Neural cell (in vitro differentiated cells): ENCODE measurements around the gene TMEM123. TPM values are rescaled to one million over a fixed set of nuclear protein-coding genes. Genes with fewer than 3 reads are reported as not detected.

Source experiments
- H2AFZ ChIP-seq: fragments of 200-600, 300-800 bp; sonication (generic), shearing (Covaris generic); 2 replicates; pipeline ENCODE4 v1.6.0; 2014; ENCODE audit warnings: low read depth, mild to moderate bottlenecking, antibody characterized with exemption, low read length, moderate library complexity
- H3F3A ChIP-seq: fragments of 200-600 bp; shearing (Covaris generic); 2 replicates; pipeline ENCODE4 v1.6.1; 2016; ENCODE audit warnings: mild to moderate bottlenecking, moderate library complexity, mixed read lengths, antibody characterized with exemption, low read length; ENCODE audit not compliant: insufficient read depth, poor library complexity, severe bottlenecking
- H3K27ac ChIP-seq: fragments of 200-600, 300-800 bp; sonication (generic), shearing (Covaris generic); 2 replicates; pipeline ENCODE4 v1.5.1; 2014; ENCODE audit warnings: mild to moderate bottlenecking, low read length, moderate library complexity
- H3K27me3 ChIP-seq: fragments of 300-800, 200-600 bp; sonication (generic), shearing (Covaris generic); 2 replicates; pipeline ENCODE4 v1.6.0; 2014; ENCODE audit warnings: mild to moderate bottlenecking, low read depth, low read length, moderate library complexity; ENCODE audit not compliant: insufficient read depth
- H3K36me3 ChIP-seq: fragments of 300-800, 200-600 bp; sonication (generic), shearing (Covaris generic); 2 replicates; pipeline ENCODE4 v1.5.1; 2014; ENCODE audit warnings: mild to moderate bottlenecking, antibody characterized with exemption, low read length, moderate library complexity; ENCODE audit not compliant: insufficient read depth
- H3K4me2 ChIP-seq: fragments of 300-800, 200-600 bp; sonication (generic), shearing (Covaris generic); 2 replicates; pipeline ENCODE4 v1.6.0; 2014; ENCODE audit warnings: mild to moderate bottlenecking, low read length
- H3K4me3 ChIP-seq: fragments of 300-800, 200-600 bp; sonication (generic), shearing (Covaris generic); 2 replicates; pipeline ENCODE4 v1.5.1; 2014; ENCODE audit warnings: mild to moderate bottlenecking, low read length, moderate library complexity
- H3K79me2 ChIP-seq: fragments of 200-600 bp; shearing (Covaris generic); replicated peaks from 2 replicates; pipeline ENCODE4 v1.6.0; 2014; ENCODE audit warnings: mild to moderate bottlenecking, low read length, moderate library complexity; ENCODE audit not compliant: insufficient read depth
- H3K9ac ChIP-seq: fragments of 300-800, 200-600 bp; sonication (generic), shearing (Covaris generic); 2 replicates; pipeline ENCODE4 v1.6.1; 2016; ENCODE audit warnings: mild to moderate bottlenecking, low read length, mixed read lengths
- H3K9me2 ChIP-seq: fragments of 200-600 bp; shearing (Covaris generic); 2 replicates; pipeline ENCODE4 v1.6.1; 2016; ENCODE audit warnings: mild to moderate bottlenecking, low read length, mixed read lengths; ENCODE audit not compliant: insufficient read depth
- H3K9me3 ChIP-seq: fragments of 200-600, 300-800 bp; sonication (generic), shearing (Covaris generic); 2 replicates; pipeline ENCODE4 v1.6.1; 2016; ENCODE audit warnings: mild to moderate bottlenecking, mixed run types, low read length, moderate library complexity, mixed read lengths
- H4K20me1 ChIP-seq: fragments of 200-600 bp; shearing (Covaris generic); 2 replicates; pipeline ENCODE4 v1.6.1; 2016; ENCODE audit warnings: mild to moderate bottlenecking, mixed run types; ENCODE audit not compliant: insufficient read depth
- CTCF ChIP-seq: fragments of 450-650 bp; IDR thresholded peaks from 2 replicates; pipeline ENCODE4 v1.5.1; 2014; ENCODE audit warnings: antibody characterized with exemption, mild to moderate bottlenecking, moderate library complexity; ENCODE audit not compliant: poor library complexity, severe bottlenecking
- EP300 ChIP-seq: fragments of 450-650 bp; conservative IDR thresholded peaks from 2 replicates; pipeline ENCODE4 v1.6.1; 2014; ENCODE audit warnings: antibody characterized with exemption, mild to moderate bottlenecking, moderate library complexity; ENCODE audit not compliant: poor library complexity, severe bottlenecking
- EZH2 ChIP-seq: fragments of 200-600, 300-800 bp; shearing (Covaris generic), sonication (generic); IDR thresholded peaks from 2 replicates; pipeline ENCODE4 v1.6.1; 2014; ENCODE audit warnings: antibody characterized with exemption, low read length, borderline replicate concordance, mild to moderate bottlenecking; ENCODE audit not compliant: insufficient read depth, poor library complexity, severe bottlenecking
- MXI1 ChIP-seq: fragments of 450-650 bp; conservative IDR thresholded peaks from 2 replicates; pipeline ENCODE4 v1.6.1; 2014; ENCODE audit warnings: antibody characterized with exemption, mild to moderate bottlenecking; ENCODE audit not compliant: poor library complexity, severe bottlenecking
- POLR2AphosphoS5 ChIP-seq: IDR thresholded peaks from 2 replicates; pipeline ENCODE4 v1.6.1; 2012
- RAD21 ChIP-seq: fragments of 450-650 bp; conservative IDR thresholded peaks from 2 replicates; pipeline ENCODE4 v1.6.1; 2014; ENCODE audit warnings: antibody characterized with exemption, mild to moderate bottlenecking, moderate library complexity
- REST ChIP-seq: IDR thresholded peaks from 2 replicates; pipeline ENCODE4 v1.6.1; 2012; ENCODE audit warnings: borderline replicate concordance
- SMC3 ChIP-seq: fragments of 450-650 bp; conservative IDR thresholded peaks from 2 replicates; pipeline ENCODE4 v1.6.1; 2014; ENCODE audit warnings: antibody characterized with exemption, mild to moderate bottlenecking, moderate library complexity; ENCODE audit not compliant: poor library complexity
- TAF1 ChIP-seq: IDR thresholded peaks from 2 replicates; pipeline ENCODE4 v1.6.1; 2012; ENCODE audit warnings: low read depth
- polyA plus RNA-seq: library from polyadenylated mRNA; depleted of rRNA; stranded (reverse); fragments of >200 nt; gene quantifications from 2 replicates; pipeline ENCODE4 v1.2.3, GENCODE V29; 2014

Gene TMEM123
- polyA plus RNA-seq, 1 donor from 2014 or later, result 7.7 TPM

GRCh38 chr11:102360681-102361080 is 91.9 kb downstream of the TMEM123 start:
- Histone ChIP-seq H3K4me3 (no peak overlapping the region), H3K4me2 (no peak overlapping the region), H3K36me3 (peaks cover 19% of the 10 kb centered on the region), H3K9ac (no peak overlapping the region), H2AFZ (no peak overlapping the region), H3K9me2 (no peaks in the 10 kb centered on the region), H3K79me2 (peaks cover 3% of the 10 kb centered on the region), H4K20me1 (no peaks in the 10 kb centered on the region), H3K27ac (no peak overlapping the region), H3K9me3 (no peaks in the 10 kb centered on the region), H3K27me3 (no peaks in the 10 kb centered on the region), H3F3A (no peaks in the 10 kb centered on the region)
- TF ChIP-seq SMC3 (no peak), REST (no peak), TAF1 (no peak), MXI1 (no peak)

- H3K4me3 ChIP-seq, result no peak overlapping the region
- no peak overlapping the region for H3K27ac ChIP-seq
- TF ChIP-seq EZH2, result no peak
- TF ChIP-seq RAD21, result no peak
- TF ChIP-seq EP300, result no peak
- no peak for TF ChIP-seq MXI1
- no peak for TF ChIP-seq CTCF
- no peak for TF ChIP-seq SMC3
- no peak for TF ChIP-seq TAF1
- H3F3A ChIP-seq, result no peaks in the 10 kb centered on the region
- H2AFZ ChIP-seq, result no peak overlapping the region
- no peaks in the 10 kb centered on the region for H3K9me2 ChIP-seq
- H3K79me2 ChIP-seq, result peaks cover 3% of the 10 kb centered on the region
- H3K9ac ChIP-seq, result no peak overlapping the region
- peaks cover 10% of the 10 kb centered on the region for H3K36me3 ChIP-seq
- no peaks in the 10 kb centered on the region for H3K27me3 ChIP-seq
- H3K4me2 ChIP-seq, result no peak overlapping the region
- H4K20me1 ChIP-seq, result no peaks in the 10 kb centered on the region
- peaks cover 3% of the 10 kb centered on the region for H3K9me3 ChIP-seq
Measured at GRCh38 chr11:102359372-102359771, 93.2 kb downstream of the TMEM123 start.

- H3K4me2 ChIP-seq, result no peak overlapping the region
- no peaks in the 10 kb centered on the region for H4K20me1 ChIP-seq
- H3F3A ChIP-seq, result no peaks in the 10 kb centered on the region
- H3K9ac ChIP-seq, result no peak overlapping the region
- TF ChIP-seq SMC3, result no peak
- no peak for TF ChIP-seq MXI1
- TF ChIP-seq RAD21, result no peak
- TF ChIP-seq EZH2, result no peak
- no peak for TF ChIP-seq CTCF
- no peak for TF ChIP-seq REST
- TF ChIP-seq EP300, result no peak
- TF ChIP-seq POLR2AphosphoS5, result no peak
- TF ChIP-seq TAF1, result no peak
- H3K4me3 ChIP-seq, result no peak overlapping the region
- H3K9me2 ChIP-seq, result no peaks in the 10 kb centered on the region
- H3K27ac ChIP-seq, result no peak overlapping the region
- H3K27me3 ChIP-seq, result no peaks in the 10 kb centered on the region
- H3K9me3 ChIP-seq, result peaks cover 3% of the 10 kb centered on the region
- H2AFZ ChIP-seq, result no peak overlapping the region
- H3K79me2 ChIP-seq, result peaks cover 3% of the 10 kb centered on the region
- peaks cover 10% of the 10 kb centered on the region for H3K36me3 ChIP-seq
Measured at GRCh38 chr11:102357116-102357515, 95.4 kb downstream of the TMEM123 start.
